ENCODE measurements around the gene TAS2R60. TPM values are rescaled to one million over a fixed set of nuclear protein-coding genes. Genes with fewer than 3 reads are reported as not detected.

The TAS2R60 gene
- total RNA-seq, 2 experiments from 2014 or later: not detected

DNA sequence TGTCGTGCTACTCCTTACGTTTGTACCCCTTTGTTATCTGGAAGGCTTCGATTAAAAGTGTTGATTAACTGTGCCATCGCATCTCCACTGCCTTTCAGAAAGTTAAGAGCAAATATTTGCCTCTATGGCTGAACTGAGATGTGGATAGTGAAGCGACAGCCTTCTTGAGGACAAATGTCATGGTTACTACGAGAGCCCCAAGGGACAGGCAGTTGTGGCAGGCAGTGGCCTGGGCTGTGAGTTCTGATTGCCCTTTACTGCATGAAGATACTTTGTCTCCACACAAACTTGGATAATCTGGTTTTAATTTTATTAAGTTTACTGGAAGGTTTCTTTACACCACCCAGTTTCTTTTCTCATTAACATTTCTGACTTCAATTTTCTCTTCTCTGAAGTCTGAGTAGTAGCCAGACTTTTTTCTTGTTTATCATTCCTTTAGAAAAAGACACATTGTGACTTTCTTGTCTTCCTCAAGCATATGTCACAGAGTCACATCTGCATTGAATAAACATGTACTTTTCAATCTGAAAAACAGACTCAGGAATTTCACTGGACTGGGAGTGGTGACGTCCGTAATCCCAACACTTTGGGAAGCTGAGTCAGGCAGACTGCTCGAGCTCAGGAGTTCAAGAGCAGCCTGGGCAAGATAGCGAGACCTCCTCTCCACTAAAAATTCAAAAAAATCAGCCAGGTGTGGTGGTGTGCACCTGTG is 36.0 kb downstream of the TAS2R60 start:
- H3K79me2 ChIP-seq (ENCODE audit: insufficient read depth, low read depth, low read length): no peaks in the 10 kb centered on the region
- POLR2A ChIA-PET: no interaction called here
- BruUV-seq (replicated peaks): no TSS peak
- H3K4me3 ChIP-seq (ENCODE audit: low read depth, low read length, poor library complexity, severe bottlenecking): no peak overlapping the region
- H3K27ac ChIP-seq (ENCODE audit: low read depth, low read length, poor library complexity, severe bottlenecking): no peak overlapping the region
- no peaks in the 10 kb centered on the region for H4K20me1 ChIP-seq (ENCODE audit: insufficient read depth, low read length)
- CTCF ChIA-PET (ENCODE audit: unreplicated experiment): no interaction called here
- H2AFZ ChIP-seq (ENCODE audit: low read length): no peak overlapping the region
- no peak for TF ChIP-seq EZH2phosphoT487 (IDR thresholded peaks at IDR 0.05; ENCODE audit: borderline replicate concordance, low read depth, low read length)
- TF ChIP-seq, protein P1, sequence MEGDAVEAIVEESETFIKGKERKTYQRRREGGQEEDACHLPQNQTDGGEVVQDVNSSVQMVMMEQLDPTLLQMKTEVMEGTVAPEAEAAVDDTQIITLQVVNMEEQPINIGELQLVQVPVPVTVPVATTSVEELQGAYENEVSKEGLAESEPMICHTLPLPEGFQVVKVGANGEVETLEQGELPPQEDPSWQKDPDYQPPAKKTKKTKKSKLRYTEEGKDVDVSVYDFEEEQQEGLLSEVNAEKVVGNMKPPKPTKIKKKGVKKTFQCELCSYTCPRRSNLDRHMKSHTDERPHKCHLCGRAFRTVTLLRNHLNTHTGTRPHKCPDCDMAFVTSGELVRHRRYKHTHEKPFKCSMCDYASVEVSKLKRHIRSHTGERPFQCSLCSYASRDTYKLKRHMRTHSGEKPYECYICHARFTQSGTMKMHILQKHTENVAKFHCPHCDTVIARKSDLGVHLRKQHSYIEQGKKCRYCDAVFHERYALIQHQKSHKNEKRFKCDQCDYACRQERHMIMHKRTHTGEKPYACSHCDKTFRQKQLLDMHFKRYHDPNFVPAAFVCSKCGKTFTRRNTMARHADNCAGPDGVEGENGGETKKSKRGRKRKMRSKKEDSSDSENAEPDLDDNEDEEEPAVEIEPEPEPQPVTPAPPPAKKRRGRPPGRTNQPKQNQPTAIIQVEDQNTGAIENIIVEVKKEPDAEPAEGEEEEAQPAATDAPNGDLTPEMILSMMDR (conservative IDR thresholded peaks at IDR 0.05; ENCODE audit: low read length): no peak
- no peaks in the 10 kb centered on the region for H3K9me2 ChIP-seq (ENCODE audit: insufficient read depth, low read length)
- intact Hi-C loops (cut with micrococcal nuclease; ENCODE audit: unreplicated experiment): no loop called here
- DNase-seq (ENCODE audit: low spot score): no peak
- H3K4me2 ChIP-seq (ENCODE audit: low read length): no peak overlapping the region
- H3K9me3 ChIP-seq (ENCODE audit: low read length): no peaks in the 10 kb centered on the region
- H3K36me3 ChIP-seq (ENCODE audit: insufficient read depth, low read length): no peaks in the 10 kb centered on the region
- no peaks in the 10 kb centered on the region for H3K4me1 ChIP-seq (ENCODE audit: insufficient read depth, low read length, poor library complexity, severe bottlenecking)

DNA sequence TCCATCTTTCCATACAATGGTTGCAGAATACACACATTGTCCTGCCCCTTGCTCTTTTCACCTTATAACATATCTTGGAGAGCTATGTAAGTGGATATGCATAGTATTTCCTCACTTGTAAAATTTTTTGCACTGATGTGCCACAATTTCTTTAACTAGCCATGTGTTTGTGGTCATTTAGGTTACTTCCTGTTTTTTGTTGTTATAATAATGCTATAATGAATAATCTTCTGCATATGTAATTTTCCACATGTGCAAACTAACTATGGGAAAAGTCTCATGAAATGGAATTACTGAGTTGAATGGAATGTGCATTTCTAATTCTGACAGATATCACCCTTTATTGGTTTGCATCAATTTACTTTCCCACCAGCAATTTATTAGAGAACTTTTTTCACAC is 37.2 kb downstream of the TAS2R60 start:
- H3K36me3 ChIP-seq (ENCODE audit: insufficient read depth, low read length): no peaks in the 10 kb centered on the region
- H3K9me2 ChIP-seq (ENCODE audit: insufficient read depth, low read length): no peaks in the 10 kb centered on the region
- no peak overlapping the region for H2AFZ ChIP-seq (ENCODE audit: low read length)
- BruUV-seq (replicated peaks): no TSS peak
- no peaks in the 10 kb centered on the region for H3K79me2 ChIP-seq (ENCODE audit: insufficient read depth, low read depth, low read length)
- H3K27ac ChIP-seq (ENCODE audit: low read depth, low read length, poor library complexity, severe bottlenecking): no peak overlapping the region
- ChIA-PET POLR2A (interaction anchor here (1.3 kb wide), 1 partner anchor 17 kb away, joined by 4 read pairs; no protein-coding TSS in a partner anchor), CTCF (ENCODE audit: unreplicated experiment) (no interaction called here)
- H3K4me1 ChIP-seq (ENCODE audit: insufficient read depth, low read length, poor library complexity, severe bottlenecking): no peaks in the 10 kb centered on the region
- no peak for DNase-seq (ENCODE audit: low spot score)
- intact Hi-C loops (cut with micrococcal nuclease; ENCODE audit: unreplicated experiment): no loop called here
- no peaks in the 10 kb centered on the region for H3K9me3 ChIP-seq (ENCODE audit: low read length)
- TF ChIP-seq, protein P1 (conservative IDR thresholded peaks at IDR 0.05; ENCODE audit: low read length): no peak
- no peak for TF ChIP-seq EZH2phosphoT487 (IDR thresholded peaks at IDR 0.05; ENCODE audit: borderline replicate concordance, low read depth, low read length)
- H4K20me1 ChIP-seq (ENCODE audit: insufficient read depth, low read length): no peaks in the 10 kb centered on the region
- no peak overlapping the region for H3K4me2 ChIP-seq (ENCODE audit: low read length)
- no peak overlapping the region for H3K4me3 ChIP-seq (ENCODE audit: low read depth, low read length, poor library complexity, severe bottlenecking)

DNA sequence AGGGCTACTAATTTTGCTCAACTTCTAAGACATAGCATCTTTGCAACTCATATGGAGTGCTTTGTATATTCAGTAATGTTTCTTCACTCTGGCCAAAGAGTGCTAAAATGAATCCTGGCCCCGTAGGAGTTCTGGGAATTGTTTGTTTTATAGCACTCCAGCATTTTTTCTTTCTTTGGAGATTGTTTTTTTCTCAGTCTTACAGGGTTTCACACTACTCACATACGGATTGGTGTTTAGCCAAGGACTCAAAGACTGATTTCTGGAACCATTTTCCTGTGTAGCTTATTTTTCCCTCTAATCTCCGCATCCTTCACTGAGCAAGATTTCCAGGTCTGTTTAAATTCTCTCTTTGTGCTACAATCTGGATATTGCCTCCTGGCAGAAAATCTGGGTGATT is 40.9 kb downstream of the TAS2R60 start:
- BruUV-seq (replicated peaks): no TSS peak
- Histone ChIP-seq H3K4me1 (ENCODE audit: insufficient read depth, low read length, poor library complexity, severe bottlenecking) (no peaks in the 10 kb centered on the region), H3K36me3 (ENCODE audit: insufficient read depth, low read length) (no peaks in the 10 kb centered on the region), H3K4me3 (ENCODE audit: low read depth, low read length, poor library complexity, severe bottlenecking) (no peak overlapping the region), H3K9me2 (ENCODE audit: insufficient read depth, low read length) (no peaks in the 10 kb centered on the region), H4K20me1 (ENCODE audit: insufficient read depth, low read length) (no peaks in the 10 kb centered on the region), H3K27ac (ENCODE audit: low read depth, low read length, poor library complexity, severe bottlenecking) (no peak overlapping the region), H3K79me2 (ENCODE audit: insufficient read depth, low read depth, low read length) (no peaks in the 10 kb centered on the region), H3K4me2 (ENCODE audit: low read length) (no peak overlapping the region), H3K9me3 (ENCODE audit: low read length) (no peaks in the 10 kb centered on the region), H2AFZ (ENCODE audit: low read length) (no peak overlapping the region)
- CTCF ChIA-PET (ENCODE audit: unreplicated experiment): no interaction called here
- no peak for DNase-seq (ENCODE audit: low spot score)
- POLR2A ChIA-PET: no interaction called here
- TF ChIP-seq, protein P1 (conservative IDR thresholded peaks at IDR 0.05; ENCODE audit: low read length): no peak
- no peak for TF ChIP-seq EZH2phosphoT487 (IDR thresholded peaks at IDR 0.05; ENCODE audit: borderline replicate concordance, low read depth, low read length)
- intact Hi-C loops (cut with micrococcal nuclease; ENCODE audit: unreplicated experiment): no loop called here

Data from OCI-LY7 (cell line).